ENCODE results near the gene ATOX1.
"Not testable (repeated sequence)": the region's sequence is repeated elsewhere in the genome, so short reads cannot be mapped to it uniquely, and the experiment has no call there.

ATOX1 gene

DNA sequence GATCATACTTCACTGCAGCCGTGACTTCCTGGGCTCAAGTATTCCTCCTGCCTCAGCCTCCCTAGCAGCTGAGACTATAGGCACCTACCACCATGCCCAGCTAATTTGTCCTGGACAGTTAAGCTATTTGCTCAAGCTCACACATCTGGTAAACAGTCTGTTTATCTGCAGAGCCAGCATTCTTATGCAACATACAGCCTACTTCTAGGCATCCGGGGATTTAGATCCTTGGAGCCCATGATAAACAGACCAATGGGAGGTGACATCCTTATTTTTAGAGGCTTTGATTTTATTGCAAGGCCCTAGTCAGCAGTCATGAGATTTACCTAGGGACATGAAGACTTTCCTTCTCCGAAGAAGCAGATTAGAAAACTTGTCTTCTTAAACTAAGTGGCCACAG lies 21.0 kb downstream of the ATOX1 start:
- TF ChIP-seq, protein P1, sequence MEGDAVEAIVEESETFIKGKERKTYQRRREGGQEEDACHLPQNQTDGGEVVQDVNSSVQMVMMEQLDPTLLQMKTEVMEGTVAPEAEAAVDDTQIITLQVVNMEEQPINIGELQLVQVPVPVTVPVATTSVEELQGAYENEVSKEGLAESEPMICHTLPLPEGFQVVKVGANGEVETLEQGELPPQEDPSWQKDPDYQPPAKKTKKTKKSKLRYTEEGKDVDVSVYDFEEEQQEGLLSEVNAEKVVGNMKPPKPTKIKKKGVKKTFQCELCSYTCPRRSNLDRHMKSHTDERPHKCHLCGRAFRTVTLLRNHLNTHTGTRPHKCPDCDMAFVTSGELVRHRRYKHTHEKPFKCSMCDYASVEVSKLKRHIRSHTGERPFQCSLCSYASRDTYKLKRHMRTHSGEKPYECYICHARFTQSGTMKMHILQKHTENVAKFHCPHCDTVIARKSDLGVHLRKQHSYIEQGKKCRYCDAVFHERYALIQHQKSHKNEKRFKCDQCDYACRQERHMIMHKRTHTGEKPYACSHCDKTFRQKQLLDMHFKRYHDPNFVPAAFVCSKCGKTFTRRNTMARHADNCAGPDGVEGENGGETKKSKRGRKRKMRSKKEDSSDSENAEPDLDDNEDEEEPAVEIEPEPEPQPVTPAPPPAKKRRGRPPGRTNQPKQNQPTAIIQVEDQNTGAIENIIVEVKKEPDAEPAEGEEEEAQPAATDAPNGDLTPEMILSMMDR (IDR thresholded peaks at IDR 0.05; ENCODE audit: low read length, missing control alignments), result no peak
- no peak for DNase-seq (ENCODE audit: low read depth)
- H3K4me3 ChIP-seq (replicated peaks; ENCODE audit: low read depth, low read length), result no peak overlapping the region

DNA sequence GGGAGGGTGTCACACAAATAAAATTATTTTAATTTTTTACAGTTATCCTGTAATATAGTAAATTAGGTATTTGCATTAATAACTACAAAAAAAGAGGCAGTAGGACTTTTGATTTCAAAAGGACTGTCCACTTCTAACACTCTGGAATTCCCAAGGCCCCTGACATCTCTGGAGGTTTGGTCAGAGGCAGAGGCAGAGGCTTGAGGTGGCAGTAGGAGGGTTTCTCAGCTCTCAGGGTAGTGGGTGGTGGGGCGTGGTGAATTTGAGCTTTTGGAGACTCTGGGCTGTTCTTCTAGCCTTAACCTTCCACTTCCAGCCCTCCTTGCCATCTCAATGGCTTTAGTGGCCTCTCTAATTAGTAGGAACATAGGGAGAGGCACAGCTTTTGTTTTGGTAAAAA lies 22.8 kb downstream of the ATOX1 start:
- DNase-seq (ENCODE audit: low read depth), result no peak
- TF ChIP-seq, protein P1 (IDR thresholded peaks at IDR 0.05; ENCODE audit: low read length, missing control alignments), result no peak
- H3K4me3 ChIP-seq (replicated peaks; ENCODE audit: low read depth, low read length), result no peak overlapping the region

DNA sequence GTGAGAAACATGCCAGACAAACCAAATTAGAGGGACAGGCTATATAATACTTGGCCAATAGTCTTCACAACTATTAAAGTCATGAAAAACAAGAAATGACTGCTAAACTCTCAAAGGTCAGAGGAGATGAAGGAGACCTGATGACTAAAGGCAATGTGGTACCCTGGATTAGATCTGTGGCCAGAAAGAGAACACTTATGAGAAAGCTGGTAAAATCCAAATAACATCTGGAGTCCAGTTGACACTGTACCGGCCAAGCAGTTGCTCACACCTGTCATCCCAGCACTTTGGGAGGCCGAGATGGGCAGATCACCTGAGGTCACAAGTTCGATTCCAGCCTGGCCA lies 24.4 kb downstream of the ATOX1 start:
- no peak overlapping the region for H3K4me3 ChIP-seq (replicated peaks; ENCODE audit: low read depth, low read length)
- TF ChIP-seq, protein P1 (IDR thresholded peaks at IDR 0.05; ENCODE audit: low read length, missing control alignments), result no peak
- no peak for DNase-seq (ENCODE audit: low read depth)

GRCh38 chr5:151733358-151734063 lies 24.9 kb downstream of the ATOX1 start:
- DNase-seq (ENCODE audit: low read depth), result no peak
- TF ChIP-seq, protein P1 (IDR thresholded peaks at IDR 0.05; ENCODE audit: low read length, missing control alignments), result no peak
- H3K4me3 ChIP-seq (replicated peaks; ENCODE audit: low read depth, low read length), result no peak overlapping the region

DNA sequence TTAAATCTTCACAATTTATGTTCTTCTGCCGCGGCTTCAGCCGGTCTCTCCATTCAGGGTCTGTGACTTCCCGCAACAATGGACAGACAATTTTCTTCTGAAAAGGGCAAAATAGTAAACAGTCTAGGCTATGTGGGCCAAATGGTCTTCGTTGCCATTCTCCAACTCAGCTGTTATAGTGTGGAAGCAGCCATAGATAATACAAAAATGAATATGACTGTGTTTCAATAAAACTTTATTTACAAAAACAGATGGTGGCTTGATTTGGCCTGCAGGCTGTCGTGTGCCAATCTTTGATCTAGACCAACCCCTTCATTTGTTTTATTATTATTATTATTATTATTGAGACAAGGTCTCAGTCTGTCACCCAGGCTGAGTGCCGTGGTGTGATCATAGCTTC lies 28.1 kb downstream of the ATOX1 start:
- no peak overlapping the region for H3K4me3 ChIP-seq (replicated peaks; ENCODE audit: low read depth, low read length)
- DNase-seq (ENCODE audit: low read depth), result no peak
- TF ChIP-seq, protein P1 (IDR thresholded peaks at IDR 0.05; ENCODE audit: low read length, missing control alignments), result no peak

DNA sequence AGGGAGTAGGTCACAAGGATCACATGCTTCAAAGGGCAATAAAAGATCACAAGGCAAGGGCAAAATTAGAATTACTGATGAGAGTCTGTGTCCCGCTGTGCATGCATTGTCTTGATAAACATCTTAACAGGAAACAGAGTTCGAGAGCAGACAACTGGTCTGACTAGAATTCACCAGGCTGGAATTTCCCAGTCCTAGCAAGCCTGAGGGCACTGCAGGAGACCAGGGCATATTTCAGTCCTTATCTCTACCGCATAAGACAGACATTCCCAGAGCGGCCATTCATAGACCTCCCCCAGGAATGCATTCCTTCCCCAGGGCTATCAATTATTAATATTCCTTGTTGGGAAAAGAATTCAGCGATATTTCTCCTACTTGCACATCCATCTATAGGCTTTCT lies 28.8 kb downstream of the ATOX1 start:
- H3K4me3 ChIP-seq (replicated peaks; ENCODE audit: low read depth, low read length); DNase-seq (ENCODE audit: low read depth): not testable (repeated sequence)

DNA sequence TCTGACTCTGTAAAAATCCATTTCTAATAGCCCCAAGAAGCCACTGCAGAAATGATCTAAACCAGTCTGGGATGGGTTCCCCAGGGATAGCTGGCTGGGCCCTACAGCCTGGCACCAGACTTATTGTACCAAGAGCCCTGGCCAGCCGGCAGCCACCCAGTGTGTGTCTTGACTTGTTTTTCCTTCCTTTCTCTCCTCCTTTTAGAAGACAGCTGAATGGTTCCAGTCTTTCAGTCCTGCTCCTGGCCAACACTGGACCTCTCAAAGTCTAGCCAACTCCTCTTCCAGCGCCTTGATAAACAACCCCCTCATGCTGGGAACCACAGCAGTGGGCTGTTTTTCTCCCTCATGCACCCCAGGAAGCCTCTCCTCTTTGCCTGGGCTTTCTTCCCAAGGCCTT lies 34.1 kb downstream of the ATOX1 start:
- TF ChIP-seq, protein P1 (IDR thresholded peaks at IDR 0.05; ENCODE audit: low read length, missing control alignments), result no peak
- no peak overlapping the region for H3K4me3 ChIP-seq (replicated peaks; ENCODE audit: low read depth, low read length)

More for the DNA sequence above, 34.1 kb downstream of the ATOX1 start:
- no peak for DNase-seq (ENCODE audit: low read depth)
